GM06990 (cell line): ENCODE data around the gene GPD2.

Experiments used
- DNase-seq: peaks from one replicate; pipeline ENCODE4 v3.0.0-alpha.2; 2011; ENCODE audit not compliant: insufficient read length; ENCODE audit errors: extremely low read depth
- H3K27me3 ChIP-seq: replicated peaks from 2 replicates; pipeline ENCODE4 v1.6.0; 2011; ENCODE audit warnings: low read length; ENCODE audit not compliant: control insufficient read depth, insufficient read depth
- H3K36me3 ChIP-seq: 2 replicates; pipeline ENCODE4 v1.5.1; 2011; ENCODE audit warnings: low read length; ENCODE audit not compliant: control insufficient read depth, insufficient read depth
- H3K4me3 ChIP-seq: replicated peaks from 2 replicates; pipeline ENCODE4 v1.5.1; 2011; ENCODE audit warnings: low read depth, mild to moderate bottlenecking, control low read depth, low read length
- TF ChIP-seq, protein P1 (sequence below): IDR thresholded peaks from 2 replicates; pipeline ENCODE4 v1.5.1; 2011; ENCODE audit warnings: low read length, control low read depth, mild to moderate bottlenecking, inconsistent platforms; ENCODE audit not compliant: insufficient read depth, poor library complexity, severe bottlenecking

Gene GPD2

GRCh38 chr2:156512451-156512850 is 76.3 kb downstream of the GPD2 start:
- H3K36me3 ChIP-seq, result no peaks in the 10 kb centered on the region
- H3K27me3 ChIP-seq, result no peaks in the 10 kb centered on the region
- no peak overlapping the region for H3K4me3 ChIP-seq
- no peak for DNase-seq
- TF ChIP-seq, protein P1, sequence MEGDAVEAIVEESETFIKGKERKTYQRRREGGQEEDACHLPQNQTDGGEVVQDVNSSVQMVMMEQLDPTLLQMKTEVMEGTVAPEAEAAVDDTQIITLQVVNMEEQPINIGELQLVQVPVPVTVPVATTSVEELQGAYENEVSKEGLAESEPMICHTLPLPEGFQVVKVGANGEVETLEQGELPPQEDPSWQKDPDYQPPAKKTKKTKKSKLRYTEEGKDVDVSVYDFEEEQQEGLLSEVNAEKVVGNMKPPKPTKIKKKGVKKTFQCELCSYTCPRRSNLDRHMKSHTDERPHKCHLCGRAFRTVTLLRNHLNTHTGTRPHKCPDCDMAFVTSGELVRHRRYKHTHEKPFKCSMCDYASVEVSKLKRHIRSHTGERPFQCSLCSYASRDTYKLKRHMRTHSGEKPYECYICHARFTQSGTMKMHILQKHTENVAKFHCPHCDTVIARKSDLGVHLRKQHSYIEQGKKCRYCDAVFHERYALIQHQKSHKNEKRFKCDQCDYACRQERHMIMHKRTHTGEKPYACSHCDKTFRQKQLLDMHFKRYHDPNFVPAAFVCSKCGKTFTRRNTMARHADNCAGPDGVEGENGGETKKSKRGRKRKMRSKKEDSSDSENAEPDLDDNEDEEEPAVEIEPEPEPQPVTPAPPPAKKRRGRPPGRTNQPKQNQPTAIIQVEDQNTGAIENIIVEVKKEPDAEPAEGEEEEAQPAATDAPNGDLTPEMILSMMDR, result no peak

GRCh38 chr2:156513219-156513618 is 77.0 kb downstream of the GPD2 start:
- no peaks in the 10 kb centered on the region for H3K36me3 ChIP-seq
- TF ChIP-seq, protein P1, result no peak
- H3K27me3 ChIP-seq, result no peaks in the 10 kb centered on the region
- no peak for DNase-seq
- no peak overlapping the region for H3K4me3 ChIP-seq

DNA sequence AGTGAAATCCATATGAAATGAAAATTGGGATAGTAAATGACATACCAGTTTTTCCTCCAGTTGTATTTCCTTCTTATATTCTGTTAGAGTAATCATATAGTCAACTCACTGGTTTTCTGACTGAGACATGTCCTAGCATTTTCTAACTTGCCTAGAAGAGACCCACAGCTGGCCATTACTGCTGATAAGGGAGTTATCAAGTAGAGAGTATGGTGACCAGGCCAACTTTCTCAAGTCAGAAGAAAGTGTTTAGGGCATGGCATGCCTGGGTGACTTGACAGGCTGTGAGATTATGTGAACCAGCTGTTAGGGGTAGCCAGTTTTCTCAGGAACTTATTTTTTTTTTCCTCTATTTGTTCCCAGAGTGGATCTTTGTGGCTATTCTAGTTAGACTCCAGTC is 81.2 kb downstream of the GPD2 start:
- TF ChIP-seq, protein P1, result no peak
- H3K36me3 ChIP-seq, result no peaks in the 10 kb centered on the region; the same call in 1 of the 2 replicates

GRCh38 chr2:156518138-156518537 is 82.0 kb downstream of the GPD2 start:
- H3K4me3 ChIP-seq, result no peak overlapping the region
- no peaks in the 10 kb centered on the region for H3K27me3 ChIP-seq
- DNase-seq, result no peak
- H3K36me3 ChIP-seq, result no peaks in the 10 kb centered on the region; the same call in 1 of the 2 replicates
- TF ChIP-seq, protein P1, result no peak

More for the DNA sequence above, 81.2 kb downstream of the GPD2 start:
- DNase-seq, result no peak
- Histone ChIP-seq H3K4me3 (no peak overlapping the region), H3K27me3 (no peaks in the 10 kb centered on the region)

DNA sequence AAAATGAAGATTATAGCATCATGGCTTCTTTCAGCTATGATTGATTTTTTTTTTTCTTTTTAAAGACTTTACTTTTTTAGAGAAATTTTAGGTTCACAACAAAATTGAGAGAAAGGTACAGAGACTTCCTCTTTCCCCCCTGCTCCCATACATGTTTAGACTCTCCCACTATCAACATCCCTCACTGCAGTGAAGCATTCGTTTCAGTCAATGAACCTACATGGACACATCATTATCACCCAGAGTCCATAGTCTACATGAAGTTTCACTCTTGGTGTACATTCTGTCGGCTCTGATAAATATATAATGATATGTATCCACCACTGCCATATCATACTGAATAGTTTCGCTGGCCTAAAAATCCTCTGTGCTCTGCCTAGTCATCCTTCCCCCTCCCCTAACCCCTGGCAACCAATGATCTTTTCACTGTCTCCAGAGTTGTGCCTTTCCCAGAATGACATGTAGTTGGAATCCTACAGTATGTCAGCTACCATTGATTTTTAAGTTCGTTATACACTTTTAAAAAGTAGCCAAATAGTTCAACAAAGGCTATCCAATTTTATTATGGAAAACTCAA is 86.8 kb downstream of the GPD2 start:
- H3K4me3 ChIP-seq, result no peak overlapping the region
- H3K27me3 ChIP-seq, result no peaks in the 10 kb centered on the region
- DNase-seq, result no peak
- H3K36me3 ChIP-seq, result no peaks in the 10 kb centered on the region; the same call in 1 of the 2 replicates
- TF ChIP-seq, protein P1, result no peak
